Activated CD4-positive, alpha-beta memory T cell treated with anti-CD3 and anti-CD28 coated beads for 36 hours (primary cell): ENCODE measurements around the gene POU3F2. TPM values are rescaled to one million over a fixed set of nuclear protein-coding genes. Genes with fewer than 3 reads are reported as not detected.

Experiments used
- CTCF ChIA-PET: fragments of 350-600 bp; sonication (Branson Sonifier 250); formaldehyde crosslinking; loops from one replicate; lab custom pipeline; 2021; ENCODE audit warnings: antibody characterized with exemption, inconsistent platforms; lab: Charles Lee
- POLR2A ChIA-PET: fragments of 350-600 bp; sonication (Branson Sonifier 250); formaldehyde crosslinking; loops from one replicate; lab custom pipeline; 2021; ENCODE audit warnings: antibody characterized with exemption; lab: Charles Lee
- DNase-seq: peaks from one replicate; pipeline ENCODE4 v3.0.0-alpha.2; 2020
- H3K27ac Mint-ChIP-seq: one replicate; pipeline ENCODE4 v1.8.0; 2021; ENCODE audit warnings: mixed read lengths
- H3K27me3 Mint-ChIP-seq: one replicate; pipeline ENCODE4 v1.8.0; 2021; ENCODE audit warnings: mixed read lengths
- H3K36me3 Mint-ChIP-seq: one replicate; pipeline ENCODE4 v1.8.0; 2021; ENCODE audit warnings: mixed read lengths
- H3K4me1 Mint-ChIP-seq: one replicate; pipeline ENCODE4 v1.8.0; 2021; ENCODE audit warnings: low read depth, mixed read lengths
- H3K4me3 Mint-ChIP-seq: one replicate; pipeline ENCODE4 v1.8.0; 2021; ENCODE audit warnings: mild to moderate bottlenecking, mixed read lengths
- H3K9me3 Mint-ChIP-seq: one replicate; pipeline ENCODE4 v1.8.0; 2021; ENCODE audit warnings: mixed read lengths
- intact Hi-C: fragments of 100-400 bp; cut with micrococcal nuclease; formaldehyde crosslinking; loops from one replicate; pipeline ENCODE4 v1.15.1; 2023
- total RNA-seq, 2 experiments: library from RNA; stranded (reverse); gene quantifications; one replicate each; pipeline ENCODE4 v1.2.3, GENCODE V29; 2021

POU3F2 gene
- not detected for total RNA-seq

GRCh38 chr6:98834060-98835031 is at the start of gene POU3F2:
Gene POU3F2, plus strand, starts transcription at chr6:98834574. Its CDS starts 300 bp downstream, at chr6:98834874.
- H3K4me3 Mint-ChIP-seq, result peak within 1 kb of the TSS; percentile 65
- no peaks in the 10 kb centered on the region for H3K9me3 Mint-ChIP-seq
- POLR2A ChIA-PET, result interaction anchor here (0.7 kb wide), 1 partner anchor 58 kb away, joined by 3 read pairs; no protein-coding TSS in a partner anchor
- H3K4me1 Mint-ChIP-seq, result peaks cover 38% of the 10 kb centered on the region
- no peak within 1 kb of the TSS for H3K27ac Mint-ChIP-seq
- H3K36me3 Mint-ChIP-seq, result no peaks in the 10 kb centered on the region
- intact Hi-C loops, result loop anchor here (1.0 to 10.0 kb wide), 4 partner anchors 57 to 1550 kb away; partner anchors contain the start of genes FBXL4 and MMS22L
- DNase-seq, result peak; percentile 81
- CTCF ChIA-PET, result interaction anchor here (1.2 kb wide), 1 partner anchor 11 kb away, joined by 3 read pairs; no protein-coding TSS in a partner anchor
- peaks cover 68% of the 10 kb centered on the region for H3K27me3 Mint-ChIP-seq

- H3K4me3 Mint-ChIP-seq, result no peak overlapping the region
Observed at GRCh38 chr6:98787435-98787834, 46.9 kb upstream of the POU3F2 start.

GRCh38 chr6:98787961-98788360 is 46.4 kb upstream of the POU3F2 start:
- Mint-ChIP-seq H3K36me3 (no peaks in the 10 kb centered on the region), H3K4me3 (no peak overlapping the region), H3K27ac (no peak overlapping the region), H3K27me3 (peaks cover 27% of the 10 kb centered on the region), H3K4me1 (no peaks in the 10 kb centered on the region), H3K9me3 (no peaks in the 10 kb centered on the region)
- POLR2A ChIA-PET, result no interaction called here
- intact Hi-C loops, result no loop called here
- no peak for DNase-seq
- CTCF ChIA-PET, result no interaction called here

More at GRCh38 chr6:98787435-98787834, 46.9 kb upstream of the POU3F2 start:
- Mint-ChIP-seq H3K4me1 (no peaks in the 10 kb centered on the region), H3K27ac (no peak overlapping the region), H3K36me3 (no peaks in the 10 kb centered on the region), H3K27me3 (peaks cover 30% of the 10 kb centered on the region), H3K9me3 (no peaks in the 10 kb centered on the region)
- POLR2A ChIA-PET, result no interaction called here
- intact Hi-C loops, result no loop called here
- CTCF ChIA-PET, result no interaction called here
- DNase-seq, result no peak

- CTCF ChIA-PET, result no interaction called here
- no peak overlapping the region for H3K4me3 Mint-ChIP-seq
- intact Hi-C loops, result no loop called here
- POLR2A ChIA-PET, result no interaction called here
- H3K27me3 Mint-ChIP-seq, result peaks cover 20% of the 10 kb centered on the region
- H3K27ac Mint-ChIP-seq, result no peak overlapping the region
- H3K36me3 Mint-ChIP-seq, result no peaks in the 10 kb centered on the region
- H3K4me1 Mint-ChIP-seq, result no peaks in the 10 kb centered on the region
- no peaks in the 10 kb centered on the region for H3K9me3 Mint-ChIP-seq
- DNase-seq, result no peak
Observed at GRCh38 chr6:98794307-98794842, 40.0 kb upstream of the POU3F2 start.

GRCh38 chr6:98797217-98797994 is 37.0 kb upstream of the POU3F2 start:
- POLR2A ChIA-PET, result no interaction called here
- no peak for DNase-seq
- no peaks in the 10 kb centered on the region for H3K9me3 Mint-ChIP-seq
- H3K4me1 Mint-ChIP-seq, result no peaks in the 10 kb centered on the region
- H3K36me3 Mint-ChIP-seq, result no peaks in the 10 kb centered on the region
- peaks cover 12% of the 10 kb centered on the region for H3K27me3 Mint-ChIP-seq
- intact Hi-C loops, result no loop called here
- H3K27ac Mint-ChIP-seq, result no peak overlapping the region
- H3K4me3 Mint-ChIP-seq, result no peak overlapping the region
- CTCF ChIA-PET, result no interaction called here

- CTCF ChIA-PET, result no interaction called here
- no peak for DNase-seq
- no peak overlapping the region for H3K27ac Mint-ChIP-seq
- POLR2A ChIA-PET, result no interaction called here
- peaks cover 11% of the 10 kb centered on the region for H3K27me3 Mint-ChIP-seq
- no peak overlapping the region for H3K4me3 Mint-ChIP-seq
- intact Hi-C loops, result no loop called here
- no peaks in the 10 kb centered on the region for H3K4me1 Mint-ChIP-seq
- H3K9me3 Mint-ChIP-seq, result peaks cover 2% of the 10 kb centered on the region
- no peaks in the 10 kb centered on the region for H3K36me3 Mint-ChIP-seq
Observed at GRCh38 chr6:98800866-98801265, 33.5 kb upstream of the POU3F2 start.

DNA sequence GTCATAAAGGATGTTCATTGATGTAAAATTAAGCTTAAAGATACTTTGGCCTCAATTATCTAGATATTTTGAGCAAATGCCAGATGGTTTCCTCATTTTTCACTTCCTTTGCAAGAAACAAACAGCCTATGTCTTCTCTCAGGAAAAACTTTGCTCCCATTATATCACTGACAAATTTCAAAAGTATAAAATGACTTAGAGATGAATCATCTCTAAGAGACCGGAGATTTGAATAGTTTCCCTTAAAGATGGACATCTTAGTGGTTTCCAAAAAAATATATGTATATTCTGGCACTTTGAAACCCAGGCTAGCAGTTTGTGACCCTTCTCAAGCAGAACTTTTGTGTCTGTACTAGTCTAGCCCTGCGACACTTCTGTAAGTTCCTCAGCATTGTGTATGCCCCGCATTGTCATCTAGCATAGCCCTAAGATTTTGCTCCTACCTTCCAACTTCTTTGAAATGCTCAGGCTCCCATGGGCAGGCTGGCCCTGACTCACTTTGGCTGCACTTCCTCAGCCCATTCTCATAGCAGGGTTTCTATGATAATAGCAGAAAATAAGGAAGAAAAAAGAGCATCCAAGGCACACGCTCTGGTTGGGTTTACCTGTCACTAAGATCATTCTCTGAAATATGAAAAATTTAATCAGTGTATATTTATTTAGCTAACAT is 25.7 kb upstream of the POU3F2 start:
- no peak overlapping the region for H3K4me3 Mint-ChIP-seq
- no peaks in the 10 kb centered on the region for H3K4me1 Mint-ChIP-seq
- H3K9me3 Mint-ChIP-seq, result peaks cover 2% of the 10 kb centered on the region
- no peaks in the 10 kb centered on the region for H3K36me3 Mint-ChIP-seq
- ChIA-PET CTCF (interaction anchor here (0.6 kb wide), 1 partner anchor 82 kb away, joined by 5 read pairs; no protein-coding TSS in a partner anchor), POLR2A (no interaction called here)
- peaks cover 10% of the 10 kb centered on the region for H3K27me3 Mint-ChIP-seq
- H3K27ac Mint-ChIP-seq, result no peak overlapping the region
- intact Hi-C loops, result no loop called here
- no peak for DNase-seq

DNA sequence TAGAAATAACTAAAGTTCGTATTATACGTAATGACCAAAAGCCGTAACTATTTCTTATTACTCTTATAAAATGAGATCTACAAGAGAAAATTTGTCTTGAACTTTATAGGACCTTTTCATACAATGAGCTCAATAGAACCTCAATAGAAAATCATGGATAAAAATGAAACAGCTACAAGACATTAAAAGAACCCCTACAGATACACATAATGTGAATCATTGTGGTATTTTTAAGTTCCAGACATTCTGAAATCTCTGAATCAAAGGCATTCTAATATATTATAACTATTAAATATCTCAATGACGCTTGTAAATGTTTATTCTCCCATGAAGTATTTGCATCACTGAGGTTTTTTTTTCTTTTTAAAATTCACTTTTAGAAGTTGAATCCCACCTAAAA is 22.2 kb upstream of the POU3F2 start:
- H3K27me3 Mint-ChIP-seq, result peaks cover 18% of the 10 kb centered on the region
- POLR2A ChIA-PET, result no interaction called here
- CTCF ChIA-PET, result no interaction called here

GRCh38 chr6:98816799-98817198 is 17.6 kb upstream of the POU3F2 start:
- no peak overlapping the region for H3K27ac Mint-ChIP-seq
- intact Hi-C loops, result no loop called here
- no peaks in the 10 kb centered on the region for H3K36me3 Mint-ChIP-seq
- ChIA-PET POLR2A (no interaction called here), CTCF (no interaction called here)
- no peaks in the 10 kb centered on the region for H3K4me1 Mint-ChIP-seq
- peaks cover 45% of the 10 kb centered on the region for H3K27me3 Mint-ChIP-seq
- DNase-seq, result no peak
- peaks cover 6% of the 10 kb centered on the region for H3K9me3 Mint-ChIP-seq
- no peak overlapping the region for H3K4me3 Mint-ChIP-seq

More for the DNA sequence above, 22.2 kb upstream of the POU3F2 start:
- H3K4me3 Mint-ChIP-seq, result no peak overlapping the region
- peaks cover 6% of the 10 kb centered on the region for H3K9me3 Mint-ChIP-seq
- no peaks in the 10 kb centered on the region for H3K4me1 Mint-ChIP-seq
- no peaks in the 10 kb centered on the region for H3K36me3 Mint-ChIP-seq
- intact Hi-C loops, result no loop called here
- no peak for DNase-seq
- no peak overlapping the region for H3K27ac Mint-ChIP-seq

GRCh38 chr6:98821756-98822405 is 12.5 kb upstream of the POU3F2 start:
- CTCF ChIA-PET, result interaction anchor here (1.4 kb wide), 1 partner anchor 23 kb away, joined by 4 read pairs; no protein-coding TSS in a partner anchor

More at GRCh38 chr6:98821756-98822405, 12.5 kb upstream of the POU3F2 start:
- Mint-ChIP-seq H3K4me3 (no peak overlapping the region), H3K36me3 (no peaks in the 10 kb centered on the region), H3K9me3 (no peaks in the 10 kb centered on the region), H3K27me3 (peaks cover 69% of the 10 kb centered on the region), H3K4me1 (peaks cover 16% of the 10 kb centered on the region), H3K27ac (no peak overlapping the region)
- DNase-seq, result no peak
- POLR2A ChIA-PET, result no interaction called here
- intact Hi-C loops, result no loop called here
